A549 (cell line): ENCODE results near the gene OTOP3. TPM values are rescaled to one million over a fixed set of nuclear protein-coding genes. Genes with fewer than 3 reads are reported as not detected.
A peak's percentile ranks its signal among the peaks of the same experiment; 100 is the strongest.

ENCODE experiments used
- ATAC-seq, 2 experiments: fragments of 200-7000 bp in 1 of 2; fragments of >200 bp in 1 of 2; cut with Nextera tagmentation in 1 of 2; cut with Tn5 transposase in 1 of 2; 3 replicates each; pipeline versions ENCODE4 v1.8.0 to v1.9.1; 2018 to 2020; ENCODE audit warnings: mild to moderate bottlenecking in 1 of 2, moderate library complexity in 1 of 2
- CTCF ChIA-PET: fragments of 300-600 bp; sonication (Branson Sonifier 250); formaldehyde crosslinking; extraction: SDS; loops from one replicate; lab custom pipeline; 2021; ENCODE audit warnings: antibody characterized with exemption, inconsistent platforms; lab: Yijun Ruan, JAX
- POLR2A ChIA-PET: fragments of 350-600 bp; formaldehyde crosslinking; extraction: SDS; loops from one replicate; lab custom pipeline; 2021; ENCODE audit warnings: antibody characterized with exemption, inconsistent platforms; lab: Yijun Ruan, JAX
- DNase-seq, 2 experiments: peaks; one replicate each; pipeline versions ENCODE4 v3.0.0 to v3.0.0-alpha.2; 2011 to 2016; ENCODE audit warnings: low read depth in 1 of 2, low spot score in 1 of 2
- FAIRE-seq: peaks from 2 replicates; lab custom pipeline; 2011; peaks lifted over from hg19 to GRCh38; lab: Jason Lieb, UNC
- H3K27ac ChIP-seq, 2 experiments: fragments of >200 bp; sonication (Bioruptor Twin); formaldehyde crosslinking; 3 replicates each; pipeline ENCODE4 v1.5.1; 2016 to 2017
- H3K4me1 ChIP-seq: fragments of >200 bp; sonication (Bioruptor Twin); formaldehyde crosslinking; 3 replicates; pipeline ENCODE4 v1.6.1; 2016
- H3K4me2 ChIP-seq: fragments of >200 bp; sonication (Bioruptor Twin); formaldehyde crosslinking; 3 replicates; pipeline ENCODE4 v1.6.1; 2016
- H3K4me3 ChIP-seq: fragments of >200 bp; sonication (Bioruptor Twin); formaldehyde crosslinking; 3 replicates; pipeline ENCODE4 v1.5.1; 2016
- H3K9me3 ChIP-seq: fragments of >200 bp; sonication (Bioruptor Twin); formaldehyde crosslinking; 3 replicates; pipeline ENCODE4 v1.6.1; 2016
- CHD2 ChIP-seq: fragments of 150-350 bp; IDR thresholded peaks from 2 replicates; pipeline ENCODE4 v1.6.1; 2014; ENCODE audit warnings: low read length; ENCODE audit not compliant: partially characterized antibody
- E2F6 ChIP-seq: IDR thresholded peaks from 2 replicates; pipeline ENCODE4 v1.6.1; 2012; ENCODE audit warnings: low read depth, borderline replicate concordance
- HDAC2 ChIP-seq: fragments of 200-600 bp; sonication (generic); IDR thresholded peaks from 2 replicates; pipeline ENCODE4 v1.6.1; 2016
- JUNB ChIP-seq: fragments of >200 bp; sonication (Bioruptor Twin); formaldehyde crosslinking; IDR thresholded peaks from 2 replicates; pipeline ENCODE4 v1.6.1; 2016
- KDM1A ChIP-seq: fragments of 200-600 bp; sonication (generic); IDR thresholded peaks from 2 replicates; pipeline ENCODE4 v1.6.1; 2016; ENCODE audit warnings: low read depth, mild to moderate bottlenecking
- MYC ChIP-seq: IDR thresholded peaks from 2 replicates; pipeline ENCODE4 v1.6.1; 2012; ENCODE audit warnings: mild to moderate bottlenecking, inconsistent platforms, low read length, improper control_type of control experiment, borderline replicate concordance
- NPAS2 ChIP-seq: fragments of 250-450 bp; sonication (Bioruptor Pico); IDR thresholded peaks from 2 replicates; pipeline ENCODE4 v1.8.0; 2022; ENCODE audit warnings: mild to moderate bottlenecking, moderate library complexity, borderline replicate concordance
- PBX3 ChIP-seq: IDR thresholded peaks from 2 replicates; pipeline ENCODE4 v1.6.1; 2012
- PHF8 ChIP-seq: fragments of 200-600 bp; sonication (generic); IDR thresholded peaks from 2 replicates; pipeline ENCODE4 v1.6.1; 2016; ENCODE audit warnings: low read depth, mild to moderate bottlenecking, antibody characterized with exemption, moderate library complexity, borderline replicate concordance
- RARB ChIP-seq: fragments of 250-450 bp; sonication (Bioruptor Pico); IDR thresholded peaks from 2 replicates; pipeline ENCODE4 v1.8.0; 2021; ENCODE audit warnings: mild to moderate bottlenecking, moderate library complexity
- RCOR1 ChIP-seq: fragments of 150-350 bp; IDR thresholded peaks from 2 replicates; pipeline ENCODE4 v1.6.1; 2014; ENCODE audit warnings: antibody characterized with exemption, low read length, low read depth
- RFX5 ChIP-seq: fragments of 450-650 bp; IDR thresholded peaks from 2 replicates; pipeline ENCODE4 v1.7.1; 2014; ENCODE audit warnings: antibody characterized with exemption, mild to moderate bottlenecking, moderate library complexity
- ZC3H11A ChIP-seq: fragments of 450-650 bp; IDR thresholded peaks from 2 replicates; pipeline ENCODE4 v1.6.1; 2014; ENCODE audit warnings: antibody characterized with exemption, mild to moderate bottlenecking
- ZNF302 ChIP-seq: fragments of 250-450 bp; sonication (Bioruptor Pico); IDR thresholded peaks from 2 replicates; pipeline ENCODE4 v1.9.0; 2021; ENCODE audit warnings: inconsistent platforms, mild to moderate bottlenecking, moderate library complexity
- WGBS: methylation state at CpG from one replicate; pipeline ENCODE4 v1.1.6; 2017; ENCODE audit errors: missing lambda C conversion rate; 5-methylcytosine and 5-hydroxymethylcytosine counted together
- polyA plus RNA-seq, 4 experiments: library from polyadenylated mRNA; depleted of rRNA in 3 of 4; stranded (reverse); fragments of >200 nt; fragmentation: RNase III in 1 of 4; extraction: RNeasy Plus Mini Kit Qiagen cat#74134 plus additional on column Dnase treatment in 1 of 4; gene quantifications; 2 replicates in 3 of 4; 3 replicates in 1 of 4; pipeline ENCODE4 v1.2.3, GENCODE V29; 2011 to 2017
- TF ChIP-seq, protein P1 (sequence below): fragments of >200 bp; sonication (Bioruptor Twin); formaldehyde crosslinking; IDR thresholded peaks from 3 replicates; pipeline ENCODE4 v1.6.1; 2016
- TF ChIP-seq, protein P2 (sequence below): fragments of 200-600 bp; sonication (generic); IDR thresholded peaks from 2 replicates; pipeline ENCODE4 v1.6.1; 2016; ENCODE audit warnings: antibody characterized with exemption, mild to moderate bottlenecking, moderate library complexity

The OTOP3 gene
- polyA plus RNA-seq, 2 of the 4 experiments (the other 2 are of a cell fraction) = not detected

DNA sequence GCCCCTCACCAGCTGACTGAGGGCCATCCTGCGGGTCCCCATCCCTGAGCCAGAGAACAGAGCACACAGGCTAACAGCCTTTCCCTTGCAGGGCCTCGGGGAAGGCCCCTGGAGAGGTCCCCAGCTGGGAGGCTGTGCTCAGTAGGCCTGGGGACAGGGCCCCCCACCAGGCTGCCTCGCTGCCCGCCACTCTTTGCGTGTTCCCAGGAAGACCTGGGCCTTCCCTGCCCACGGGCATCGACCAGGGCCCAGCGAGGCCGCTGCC, 36.1 kb downstream of the OTOP3 start:
- H3K9me3 ChIP-seq = no peaks in the 10 kb centered on the region
- FAIRE-seq (no peak), DNase-seq (no peak), ATAC-seq (peak; percentile 31 to 65; a peak in 5 of 6 replicates)
- POLR2A ChIA-PET = interaction anchor here (0.5 to 4.1 kb wide), 8 partner anchors 11 to 317 kb away, joined by 3 to 31 read pairs (median 6); partner anchors contain the start of genes CDR2L, MRPL58, SLC16A5 and SLC25A19
- CTCF ChIA-PET = interaction anchor here (0.6 to 42.3 kb wide), 10 partner anchors 12 to 299 kb away, joined by 3 to 1448 read pairs (median 16); partner anchors contain the start of genes CDR2L, MIF4GD, MRPL58 and OTOP2
- TF ChIP-seq PBX3 (no peak), NPAS2 (CRISPR knock-in tag) (no peak)
- peak overlapping the region; percentile 77 to 84 for H3K27ac ChIP-seq
- peak overlapping the region; percentile 86 for H3K4me2 ChIP-seq
- peaks cover 9% of the 10 kb centered on the region for H3K4me1 ChIP-seq
- H3K4me3 ChIP-seq = peak overlapping the region; percentile 71
- 3% methylated on average over 7 of the region's 9 CpGs for WGBS

DNA sequence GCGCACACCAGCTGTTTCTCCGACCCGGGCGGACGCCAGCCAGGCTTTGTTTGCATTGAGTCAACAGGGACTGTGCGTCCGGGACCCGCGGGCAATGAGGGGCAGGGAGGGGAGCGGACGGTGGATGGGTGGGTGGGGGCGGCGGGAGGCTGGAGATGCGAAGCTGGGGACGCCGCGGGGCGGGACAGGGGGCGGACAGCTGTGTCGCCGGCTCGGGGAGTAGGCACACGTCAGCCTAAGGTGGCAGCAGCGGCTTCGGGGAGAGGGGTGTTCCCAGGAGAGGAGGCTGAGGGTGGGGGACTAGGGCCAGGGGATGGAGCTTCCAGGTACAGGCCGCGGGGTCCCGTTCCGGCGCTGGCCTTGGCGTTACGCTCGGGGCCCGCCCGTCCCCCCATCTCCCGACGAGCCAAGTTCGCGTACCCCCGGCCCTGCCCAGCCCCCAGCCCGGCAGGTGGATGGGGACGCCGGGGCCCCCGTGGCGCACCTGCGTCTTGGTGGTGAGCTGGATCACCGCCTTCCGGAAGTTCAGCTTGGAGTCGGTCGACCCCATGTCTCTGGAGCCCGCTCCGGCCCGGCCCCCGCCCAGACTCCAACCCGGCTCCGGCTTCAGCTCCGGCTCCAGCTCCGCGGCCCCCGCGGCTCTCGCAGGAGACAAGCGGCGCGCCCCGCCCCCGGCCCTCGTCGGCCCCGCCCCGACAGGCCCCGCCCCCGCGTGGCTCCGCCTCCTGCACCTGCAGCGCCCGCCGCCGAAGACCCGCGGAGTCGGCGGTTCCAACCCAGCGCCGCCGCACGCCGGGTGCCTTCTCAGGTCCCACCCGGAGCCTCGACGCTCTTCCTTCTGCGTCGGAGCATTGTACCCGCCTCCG, 36.6 kb downstream of the OTOP3 start, which contains the start of gene HID1:
TSS of gene HID1 (minus strand) at position 653 of the 866 bp plus-strand sequence. CDS start at position 550, 103 bp downstream.
- peak; percentile 83 to 85 for ATAC-seq
- peak within 1 kb of the TSS; percentile 86 for H3K4me2 ChIP-seq
- H3K27ac ChIP-seq = peak within 1 kb of the TSS; percentile 77 to 84
- 1% methylated on average over 33 of the region's 95 CpGs for WGBS
- peak; percentile 56 to 88 for DNase-seq
- POLR2A ChIA-PET = interaction anchor here (0.5 to 4.1 kb wide), 10 partner anchors 10 to 317 kb away, joined by 3 to 31 read pairs (median 6); partner anchors contain the start of genes CDR2L, MRPL58, SLC16A5 and SLC25A19
- peak within 1 kb of the TSS; percentile 71 for H3K4me3 ChIP-seq
- CTCF ChIA-PET = interaction anchor here (0.8 to 42.3 kb wide), 10 partner anchors 12 to 229 kb away, joined by 3 to 1448 read pairs (median 16); partner anchors contain the start of genes CDR2L, MRPL58, OTOP2 and OTOP3
- H3K4me1 ChIP-seq = peaks cover 9% of the 10 kb centered on the region
- FAIRE-seq = no peak
- 0 out of 2 replicates have a peak, but pooled peaks have one; percentile 60 for TF ChIP-seq MYC
- peak; percentile 61; the same call in 1 of the 2 replicates for TF ChIP-seq PBX3
- TF ChIP-seq PHF8 = peak; percentile 70; the same call in 1 of the 2 replicates
- no peak for TF ChIP-seq E2F6
- H3K9me3 ChIP-seq = no peaks in the 10 kb centered on the region

DNA sequence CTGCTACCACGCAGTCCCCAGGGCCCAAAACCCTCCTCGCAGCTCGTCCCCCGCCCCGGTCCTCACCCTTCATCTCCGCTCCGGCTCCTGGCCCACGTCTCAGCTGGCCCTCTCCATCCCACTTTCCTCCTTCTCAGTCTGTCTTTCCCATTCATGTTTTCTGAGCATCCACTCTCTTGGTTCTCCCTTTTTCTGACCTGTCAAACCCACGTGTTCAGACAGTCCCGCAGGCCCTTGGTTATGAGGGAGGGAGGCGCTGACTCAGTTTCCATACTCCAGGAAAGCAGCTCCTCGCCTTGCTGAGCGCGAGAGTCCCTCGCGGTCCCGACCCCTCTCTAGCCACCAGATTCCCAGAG, 37.3 kb downstream of the OTOP3 start:
- DNase-seq (no peak), FAIRE-seq (no peak), ATAC-seq (peak in 1 of 2 experiments; percentile 32; a peak in 5 of 6 replicates)
- ChIA-PET POLR2A (interaction anchor here (1.0 to 4.1 kb wide), 5 partner anchors 15 to 115 kb away, joined by 3 to 31 read pairs (median 8); partner anchors contain the start of genes CDR2L, MRPL58 and SLC16A5), CTCF (interaction anchor here (0.9 to 42.3 kb wide), 7 partner anchors 11 to 229 kb away, joined by 3 to 1448 read pairs (median 64); partner anchors contain the start of genes CDR2L, MRPL58, OTOP2 and OTOP3)
- peak overlapping the region; percentile 77 to 84; a peak in 5 of 6 replicates for H3K27ac ChIP-seq
- peak overlapping the region; percentile 71 for H3K4me3 ChIP-seq
- no peak for TF ChIP-seq CHD2
- H3K4me2 ChIP-seq = peak overlapping the region; percentile 86
- H3K9me3 ChIP-seq = no peaks in the 10 kb centered on the region
- H3K4me1 ChIP-seq = peaks cover 9% of the 10 kb centered on the region
- 57% methylated on average over 17 of the region's 17 CpGs for WGBS

GRCh38 chr17:74975943-74976342, 40.2 kb downstream of the OTOP3 start:
- H3K9me3 ChIP-seq = no peaks in the 10 kb centered on the region
- DNase-seq (no peak), ATAC-seq (no peak), FAIRE-seq (no peak)
- peaks cover 9% of the 10 kb centered on the region for H3K4me1 ChIP-seq
- H3K27ac ChIP-seq = no peak overlapping the region
- no peak overlapping the region for H3K4me3 ChIP-seq
- ChIA-PET CTCF (interaction anchor here (1.2 to 42.3 kb wide), 7 partner anchors 9 to 130 kb away, joined by 3 to 1448 read pairs (median 64); partner anchors contain the start of genes CDR2L, MRPL58, OTOP2 and OTOP3), POLR2A (interaction anchor here (1.3 kb wide), 1 partner anchor 36 kb away, joined by 3 read pairs; no protein-coding TSS in a partner anchor)
- WGBS = 59% methylated on average over 4 of the region's 4 CpGs
- TF ChIP-seq RCOR1 = no peak
- no peak for TF ChIP-seq RARB (CRISPR knock-in tag)
- TF ChIP-seq KDM1A = no peak
- TF ChIP-seq ZNF302 (CRISPR knock-in tag) = no peak
- no peak for TF ChIP-seq HDAC2
- no peak for TF ChIP-seq ZC3H11A
- no peak for TF ChIP-seq E2F6
- TF ChIP-seq, protein P1, sequence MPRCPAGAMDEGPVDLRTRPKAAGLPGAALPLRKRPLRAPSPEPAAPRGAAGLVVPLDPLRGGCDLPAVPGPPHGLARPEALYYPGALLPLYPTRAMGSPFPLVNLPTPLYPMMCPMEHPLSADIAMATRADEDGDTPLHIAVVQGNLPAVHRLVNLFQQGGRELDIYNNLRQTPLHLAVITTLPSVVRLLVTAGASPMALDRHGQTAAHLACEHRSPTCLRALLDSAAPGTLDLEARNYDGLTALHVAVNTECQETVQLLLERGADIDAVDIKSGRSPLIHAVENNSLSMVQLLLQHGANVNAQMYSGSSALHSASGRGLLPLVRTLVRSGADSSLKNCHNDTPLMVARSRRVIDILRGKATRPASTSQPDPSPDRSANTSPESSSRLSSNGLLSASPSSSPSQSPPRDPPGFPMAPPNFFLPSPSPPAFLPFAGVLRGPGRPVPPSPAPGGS = no peak
- TF ChIP-seq, protein P2, sequence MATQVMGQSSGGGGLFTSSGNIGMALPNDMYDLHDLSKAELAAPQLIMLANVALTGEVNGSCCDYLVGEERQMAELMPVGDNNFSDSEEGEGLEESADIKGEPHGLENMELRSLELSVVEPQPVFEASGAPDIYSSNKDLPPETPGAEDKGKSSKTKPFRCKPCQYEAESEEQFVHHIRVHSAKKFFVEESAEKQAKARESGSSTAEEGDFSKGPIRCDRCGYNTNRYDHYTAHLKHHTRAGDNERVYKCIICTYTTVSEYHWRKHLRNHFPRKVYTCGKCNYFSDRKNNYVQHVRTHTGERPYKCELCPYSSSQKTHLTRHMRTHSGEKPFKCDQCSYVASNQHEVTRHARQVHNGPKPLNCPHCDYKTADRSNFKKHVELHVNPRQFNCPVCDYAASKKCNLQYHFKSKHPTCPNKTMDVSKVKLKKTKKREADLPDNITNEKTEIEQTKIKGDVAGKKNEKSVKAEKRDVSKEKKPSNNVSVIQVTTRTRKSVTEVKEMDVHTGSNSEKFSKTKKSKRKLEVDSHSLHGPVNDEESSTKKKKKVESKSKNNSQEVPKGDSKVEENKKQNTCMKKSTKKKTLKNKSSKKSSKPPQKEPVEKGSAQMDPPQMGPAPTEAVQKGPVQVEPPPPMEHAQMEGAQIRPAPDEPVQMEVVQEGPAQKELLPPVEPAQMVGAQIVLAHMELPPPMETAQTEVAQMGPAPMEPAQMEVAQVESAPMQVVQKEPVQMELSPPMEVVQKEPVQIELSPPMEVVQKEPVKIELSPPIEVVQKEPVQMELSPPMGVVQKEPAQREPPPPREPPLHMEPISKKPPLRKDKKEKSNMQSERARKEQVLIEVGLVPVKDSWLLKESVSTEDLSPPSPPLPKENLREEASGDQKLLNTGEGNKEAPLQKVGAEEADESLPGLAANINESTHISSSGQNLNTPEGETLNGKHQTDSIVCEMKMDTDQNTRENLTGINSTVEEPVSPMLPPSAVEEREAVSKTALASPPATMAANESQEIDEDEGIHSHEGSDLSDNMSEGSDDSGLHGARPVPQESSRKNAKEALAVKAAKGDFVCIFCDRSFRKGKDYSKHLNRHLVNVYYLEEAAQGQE = no peak
- TF ChIP-seq RFX5 = no peak
- no peak for TF ChIP-seq JUNB
- H3K4me2 ChIP-seq = no peak overlapping the region
